ENCODE measurements around the gene GLI1. TPM values are rescaled to one million over a fixed set of nuclear protein-coding genes. Genes with fewer than 3 reads are reported as not detected.

GLI1 gene
- total RNA-seq, 1 donor from 2014 or later = 5.8 TPM

- Histone ChIP-seq H2AFZ (ENCODE audit: low read depth, low read length) (peak overlapping the region; percentile 71), H3K36me3 (ENCODE audit: insufficient read depth, low read length) (no peaks in the 10 kb centered on the region), H3K9ac (ENCODE audit: low read length) (peak overlapping the region; percentile 86), H3K9me3 (ENCODE audit: insufficient read depth, low read depth, low read length) (no peaks in the 10 kb centered on the region), H3K79me2 (ENCODE audit: insufficient read depth, low read length) (peaks cover 31% of the 10 kb centered on the region), H3K4me1 (ENCODE audit: insufficient read depth, low read length) (peaks cover 4% of the 10 kb centered on the region), H4K20me1 (ENCODE audit: insufficient read depth, low read length) (no peaks in the 10 kb centered on the region), H3K27ac (ENCODE audit: low read depth, low read length) (peak overlapping the region; percentile 84), H3K27me3 (ENCODE audit: insufficient read depth, low read length) (no peaks in the 10 kb centered on the region), H3K4me3 (ENCODE audit: insufficient read depth, low read depth, low read length) (no peak overlapping the region), H3K4me2 (ENCODE audit: low read length) (peak overlapping the region; percentile 92)
- H3K9me3 Mint-ChIP-seq (ENCODE audit: unreplicated experiment) = no peaks in the 10 kb centered on the region
- FAIRE-seq = no peak
- peaks cover 11% of the 10 kb centered on the region for H3K4me1 Mint-ChIP-seq (ENCODE audit: low read depth, unreplicated experiment)
- peak overlapping the region; percentile 95 for H3K27ac Mint-ChIP-seq (ENCODE audit: unreplicated experiment)
- H3K4me3 Mint-ChIP-seq (ENCODE audit: unreplicated experiment) = peak overlapping the region; percentile 86
- no peak for TF ChIP-seq EZH2 (IDR thresholded peaks at IDR 0.05; ENCODE audit: insufficient read depth, low read length)
- TF ChIP-seq CTCF (IDR thresholded peaks at IDR 0.05; ENCODE audit: insufficient read depth, low read depth, low read length) = no peak
- no peaks in the 10 kb centered on the region for H3K36me3 Mint-ChIP-seq (ENCODE audit: low read depth, unreplicated experiment)
- DNase-seq (ENCODE audit: low read depth) = no peak
- H3K27me3 Mint-ChIP-seq (ENCODE audit: low read depth, unreplicated experiment) = no peaks in the 10 kb centered on the region
These were observed 27.9 kb upstream of the GLI1 start for GRCh38 chr12:57431654-57432188.

- H3K9ac ChIP-seq (ENCODE audit: low read length) = no peak overlapping the region
- no peak overlapping the region for H3K4me3 ChIP-seq (ENCODE audit: insufficient read depth, low read depth, low read length)
- Mint-ChIP-seq H3K27me3 (ENCODE audit: low read depth, unreplicated experiment) (peaks cover 2% of the 10 kb centered on the region), H3K4me1 (ENCODE audit: low read depth, unreplicated experiment) (peaks cover 7% of the 10 kb centered on the region), H3K36me3 (ENCODE audit: low read depth, unreplicated experiment) (no peaks in the 10 kb centered on the region), H3K4me3 (ENCODE audit: unreplicated experiment) (no peak overlapping the region), H3K27ac (ENCODE audit: unreplicated experiment) (no peak overlapping the region), H3K9me3 (ENCODE audit: unreplicated experiment) (no peaks in the 10 kb centered on the region)
- H3K27ac ChIP-seq (ENCODE audit: low read depth, low read length) = no peak overlapping the region
- H3K27me3 ChIP-seq (ENCODE audit: insufficient read depth, low read length) = no peaks in the 10 kb centered on the region
- no peak overlapping the region for H2AFZ ChIP-seq (ENCODE audit: low read depth, low read length)
- no peak for TF ChIP-seq CTCF (IDR thresholded peaks at IDR 0.05; ENCODE audit: insufficient read depth, low read depth, low read length)
- TF ChIP-seq EZH2 (IDR thresholded peaks at IDR 0.05; ENCODE audit: insufficient read depth, low read length) = no peak
- FAIRE-seq (no peak), DNase-seq (ENCODE audit: low read depth) (no peak)
- peaks cover 21% of the 10 kb centered on the region for H3K79me2 ChIP-seq (ENCODE audit: insufficient read depth, low read length)
- peaks cover 4% of the 10 kb centered on the region for H3K4me1 ChIP-seq (ENCODE audit: insufficient read depth, low read length)
- no peaks in the 10 kb centered on the region for H3K9me3 ChIP-seq (ENCODE audit: insufficient read depth, low read depth, low read length)
- no peak overlapping the region for H3K4me2 ChIP-seq (ENCODE audit: low read length)
- no peaks in the 10 kb centered on the region for H4K20me1 ChIP-seq (ENCODE audit: insufficient read depth, low read length)
- H3K36me3 ChIP-seq (ENCODE audit: insufficient read depth, low read length) = no peaks in the 10 kb centered on the region
These were observed 26.2 kb upstream of the GLI1 start for GRCh38 chr12:57433370-57433769.

GRCh38 chr12:57434517-57435223 lies 24.9 kb upstream of the GLI1 start, which contains the start of gene INHBC:
Gene INHBC (plus strand): TSS chr12:57434784. CDS start chr12:57434887, 103 bp downstream.
- H3K4me3 Mint-ChIP-seq (ENCODE audit: unreplicated experiment) = peak within 1 kb of the TSS; percentile 41
- Histone ChIP-seq H3K79me2 (ENCODE audit: insufficient read depth, low read length) (peaks cover 8% of the 10 kb centered on the region), H3K9me3 (ENCODE audit: insufficient read depth, low read depth, low read length) (no peaks in the 10 kb centered on the region), H3K4me1 (ENCODE audit: insufficient read depth, low read length) (no peaks in the 10 kb centered on the region), H3K36me3 (ENCODE audit: insufficient read depth, low read length) (no peaks in the 10 kb centered on the region), H3K27ac (ENCODE audit: low read depth, low read length) (no peak within 1 kb of the TSS), H3K4me2 (ENCODE audit: low read length) (no peak within 1 kb of the TSS), H2AFZ (ENCODE audit: low read depth, low read length) (no peak within 1 kb of the TSS), H3K9ac (ENCODE audit: low read length) (no peak within 1 kb of the TSS), H4K20me1 (ENCODE audit: insufficient read depth, low read length) (no peaks in the 10 kb centered on the region), H3K4me3 (ENCODE audit: insufficient read depth, low read depth, low read length) (no peak within 1 kb of the TSS), H3K27me3 (ENCODE audit: insufficient read depth, low read length) (no peaks in the 10 kb centered on the region)
- peaks cover 6% of the 10 kb centered on the region for H3K4me1 Mint-ChIP-seq (ENCODE audit: low read depth, unreplicated experiment)
- FAIRE-seq = no peak
- no peak for DNase-seq (ENCODE audit: low read depth)
- peak within 1 kb of the TSS; percentile 10 for H3K27ac Mint-ChIP-seq (ENCODE audit: unreplicated experiment)
- no peaks in the 10 kb centered on the region for H3K9me3 Mint-ChIP-seq (ENCODE audit: unreplicated experiment)
- H3K27me3 Mint-ChIP-seq (ENCODE audit: low read depth, unreplicated experiment) = peaks cover 4% of the 10 kb centered on the region
- no peaks in the 10 kb centered on the region for H3K36me3 Mint-ChIP-seq (ENCODE audit: low read depth, unreplicated experiment)
- no peak for TF ChIP-seq EZH2 (IDR thresholded peaks at IDR 0.05; ENCODE audit: insufficient read depth, low read length)
- TF ChIP-seq CTCF (IDR thresholded peaks at IDR 0.05; ENCODE audit: insufficient read depth, low read depth, low read length) = no peak

Data from astrocyte (in vitro differentiated cells and primary cell).